Pancreas (tissue), 10 donors: ENCODE data around the gene CEP131. TPM values are rescaled to one million over a fixed set of nuclear protein-coding genes. Genes with fewer than 3 reads are reported as not detected.

ENCODE experiments used
- ATAC-seq, 4 donors: fragments of 200-7000 bp; cut with Tn5 transposase; one replicate each; pipeline versions ENCODE4 v1.8.0 to v1.9.1; 2020; ENCODE audit warnings: mild to moderate bottlenecking in 4 of 4, moderate library complexity in 4 of 4
- DNase-seq, 6 donors: peaks; one replicate each; pipeline ENCODE4 v3.0.0-alpha.2; 2020
- FAIRE-seq: peaks from 2 replicates; lab custom pipeline; 2012; peaks lifted over from hg19 to GRCh38; lab: Jason Lieb, UNC
- H3K27ac ChIP-seq, 4 donors: fragments of 200-600 bp; sonication (generic); 1 replicate in 3 of 4; 2 replicates in 1 of 4; pipeline versions ENCODE4 v1.5.0 to v1.8.0; 2020
- H3K27me3 ChIP-seq, 4 donors: fragments of 200-600 bp; one replicate each; pipeline ENCODE4 v1.8.0; 2021
- H3K36me3 ChIP-seq, 3 donors: fragments of 200-600 bp; sonication (generic) in 1 of 3; one replicate each; pipeline versions ENCODE4 v1.5.0 to v1.8.0; 2020 to 2021
- H3K4me1 ChIP-seq, 3 donors: fragments of 200-600 bp; one replicate each; pipeline ENCODE4 v1.8.0; 2021
- H3K4me3 ChIP-seq, 4 donors: fragments of 200-600 bp; sonication (generic) in 2 of 4; one replicate each; pipeline versions ENCODE4 v1.5.0 to v1.8.0; 2020 to 2021
- H3K9me3 ChIP-seq, 4 donors: fragments of 200-600 bp; one replicate each; pipeline ENCODE4 v1.8.0; 2021
- CTCF ChIP-seq, 4 donors: fragments of 200-600 bp; sonication (generic) in 3 of 4; IDR thresholded peaks; one replicate each; pipeline versions ENCODE4 v1.5.0 to v1.8.0; 2021; ENCODE audit warnings: antibody characterized with exemption in 4 of 4
- WGBS, 2 donors: extraction: QIAGEN DNeasy Blood & Tissue Kit; methylation state at CpG; one replicate each; pipeline ENCODE4 v1.1.7; 2013; 5-methylcytosine and 5-hydroxymethylcytosine counted together
- intact Hi-C, 3 donors: fragments of 100-400 bp; cut with DNase I; formaldehyde crosslinking; loops; one replicate each; pipeline versions ENCODE4 v1.11.1 to v1.14.2; 2022
- polyA plus RNA-seq, 2 donors: library from polyadenylated mRNA; stranded (reverse); fragments of 200-250 nt; gene quantifications; one replicate each; pipeline ENCODE4 v1.2.3, GENCODE V29; 2013
- total RNA-seq, 6 donors: library from RNA; stranded (reverse); fragmentation: NEBNext Ultra II Directional in 4 of 6; extraction: Animal tissue kit (Norgen Biotek cat#: 25700) in 4 of 6; gene quantifications; one replicate each; pipeline versions ENCODE4 v1.2.1 to v1.2.4, GENCODE V29; 2021 to 2023
- donor health status: healthy with polysubstance abuse.
- donor health status: DM: no; HTN: no; CAD: no; lungs with moderate emphysema.
- donor health status: DM: no; HTN: no; CAD: no.
- donor health status: control.
- donor health status: control.
- donor health status: Bipolar disorder and iron deficiency.
- donor health status: DM: yes; HTN: yes; CAD: no.
- donor health status: DM: no; HTN: no; CAD: no.
- donor health status: DM: no; HTN: no; CAD: no.
- donor health status: DM: yes; HTN: yes; CAD: no.

The CEP131 gene
- total and polyA plus RNA-seq, 8 donors = 3.4 to 22.8 (median 4.6) TPM

GRCh38 chr17:81202318-81202717 lies 20.4 kb downstream of the CEP131 start:
- FAIRE-seq (no peak), ATAC-seq (no peak), DNase-seq (peak in 1 of 6 donors; percentile 57)
- H3K36me3 ChIP-seq = no peaks in the 10 kb centered on the region
- H3K9me3 ChIP-seq = no peaks in the 10 kb centered on the region
- no peak overlapping the region for H3K4me3 ChIP-seq
- no peak for TF ChIP-seq CTCF (IDR thresholded peaks at IDR 0.05)
- WGBS, 2 donors = 94 to 96% methylated on average over 10 of the region's 10 CpGs
- intact Hi-C loops = loop anchor here in 1 of 3 donors (5.0 kb wide), 1 partner anchor 60 kb away; no protein-coding TSS in a partner anchor
- no peak overlapping the region for H3K27ac ChIP-seq
- H3K4me1 ChIP-seq = no peaks in the 10 kb centered on the region
- no peaks in the 10 kb centered on the region for H3K27me3 ChIP-seq

- no peak for FAIRE-seq
- peak; percentile 94 to 99 (median 96) for ATAC-seq
- 45 to 50% methylated on average over 27 of the region's 27 CpGs for WGBS, 2 donors
Measured at GRCh38 chr17:81200695-81201580, 21.8 kb downstream of the CEP131 start.

GRCh38 chr17:81200201-81200600 lies 22.6 kb downstream of the CEP131 start:
- Histone ChIP-seq H3K4me1 (no peaks in the 10 kb centered on the region), H3K9me3 (no peaks in the 10 kb centered on the region), H3K27me3 (no peaks in the 10 kb centered on the region), H3K4me3 (no peak overlapping the region), H3K27ac (no peak overlapping the region), H3K36me3 (no peaks in the 10 kb centered on the region)
- TF ChIP-seq CTCF (IDR thresholded peaks at IDR 0.05) = no peak
- DNase-seq (peak in 1 of 6 donors; percentile 67), FAIRE-seq (no peak), ATAC-seq (no peak)
- intact Hi-C loops = loop anchor here in 1 of 3 donors (5.0 kb wide), 1 partner anchor 58 kb away; no protein-coding TSS in a partner anchor
- WGBS, 2 donors = 84 to 90% methylated on average over 18 of the region's 18 CpGs

More at GRCh38 chr17:81200695-81201580, 21.8 kb downstream of the CEP131 start:
- Histone ChIP-seq H3K9me3 (no peaks in the 10 kb centered on the region), H3K4me3 (no peak overlapping the region), H3K27ac (no peak overlapping the region), H3K27me3 (no peaks in the 10 kb centered on the region), H3K4me1 (no peaks in the 10 kb centered on the region), H3K36me3 (no peaks in the 10 kb centered on the region)
- intact Hi-C loops = loop anchor here in 1 of 3 donors (5.0 kb wide), 1 partner anchor 59 kb away; no protein-coding TSS in a partner anchor
- peak in 5 of 6 donors; percentile 69 to 81 (median 77) for DNase-seq
- peak; percentile 60 to 73 (median 70) for TF ChIP-seq CTCF (IDR thresholded peaks at IDR 0.05)

DNA sequence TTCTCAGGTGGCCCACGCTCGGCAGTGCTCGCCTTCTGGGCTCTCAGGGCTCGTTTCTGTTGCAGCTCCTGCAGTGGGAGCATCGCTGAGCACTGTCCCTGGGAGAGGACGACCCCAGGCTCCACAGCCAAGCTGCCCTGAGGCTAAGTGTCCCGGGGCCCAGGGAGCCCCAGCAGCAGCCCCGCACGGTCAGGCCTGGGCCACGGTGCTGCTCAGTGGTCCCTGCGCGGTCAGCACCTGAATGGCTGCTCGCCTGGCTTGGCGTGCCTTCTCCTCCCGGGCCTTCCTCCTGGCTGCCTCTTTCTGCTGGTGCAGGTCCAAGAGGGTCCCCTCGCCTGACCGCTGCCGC lies 23.3 kb downstream of the CEP131 start:
- intact Hi-C loops = no loop called here
- no peak for TF ChIP-seq CTCF (IDR thresholded peaks at IDR 0.05)

More for the DNA sequence above, 23.3 kb downstream of the CEP131 start:
- 94 to 97% methylated on average over 18 of the region's 18 CpGs for WGBS, 2 donors
- no peak for ATAC-seq
- no peak for FAIRE-seq
- no peaks in the 10 kb centered on the region for H3K36me3 ChIP-seq
- H3K27me3 ChIP-seq = no peaks in the 10 kb centered on the region
- H3K27ac ChIP-seq = no peak overlapping the region
- H3K9me3 ChIP-seq = no peaks in the 10 kb centered on the region
- H3K4me3 ChIP-seq = no peak overlapping the region
- peak in 1 of 6 donors; percentile 69 for DNase-seq
- H3K4me1 ChIP-seq = no peaks in the 10 kb centered on the region
